SK-N-MC (cell line): ENCODE data around the gene DUSP9.
"Not testable (repeated sequence)": the region's sequence is repeated elsewhere in the genome, so short reads cannot be mapped to it uniquely, and the experiment has no call there.

ENCODE experiments used
- EZH2 ChIP-seq: fragments of 200-600 bp; sonication (generic); IDR thresholded peaks from one replicate; pipeline ENCODE4 v1.6.1; 2017; ENCODE audit warnings: antibody characterized with exemption
- FOXP2 ChIP-seq: optimal IDR thresholded peaks from 2 replicates; pipeline ENCODE3; 2011; ENCODE audit warnings: mild to moderate bottlenecking, moderate library complexity; ENCODE audit not compliant: insufficient read depth; ENCODE audit errors: extremely low read length, control extremely low read depth
- POLR2AphosphoS5 ChIP-seq: IDR thresholded peaks from 2 replicates; pipeline ENCODE4 v1.6.1; 2012; ENCODE audit warnings: mild to moderate bottlenecking, low read depth, low read length, borderline replicate concordance

- not testable (repeated sequence) for TF ChIP-seq EZH2, POLR2AphosphoS5, FOXP2
Measured at GRCh38 chrX:153691032-153691827, 44.2 kb downstream of the DUSP9 start.
